HepG2 (cell line): Measurements from ENCODE around the gene MAML1. TPM values are rescaled to one million over a fixed set of nuclear protein-coding genes. Genes with fewer than 3 reads are reported as not detected.

Experiments used
- CHD2 ChIP-seq: IDR thresholded peaks from 2 replicates; pipeline ENCODE4 v1.6.1; 2011; ENCODE audit warnings: low read depth, low read length, improper control_type of control experiment
- GABPB1 ChIP-seq: IDR thresholded peaks from 2 replicates; pipeline ENCODE4 v1.6.1; 2016; ENCODE audit warnings: mild to moderate bottlenecking, missing genetic modification reagents, moderate library complexity, missing compliant biosample characterization
- GATAD1 ChIP-seq: IDR thresholded peaks from 2 replicates; pipeline ENCODE4 v1.6.1; 2016; ENCODE audit warnings: missing genetic modification reagents, missing compliant biosample characterization
- HDAC1 ChIP-seq: sonication (generic); formaldehyde crosslinking; IDR thresholded peaks from 2 replicates; pipeline ENCODE4 v1.5.1; 2020; ENCODE audit warnings: mild to moderate bottlenecking, missing genetic modification reagents
- HIVEP1 ChIP-seq: sonication (generic); formaldehyde crosslinking; IDR thresholded peaks from 2 replicates; pipeline ENCODE4 v1.4.0; 2020; ENCODE audit warnings: mild to moderate bottlenecking, missing genetic modification reagents
- HNRNPK ChIP-seq: fragments of 200-400 bp; formaldehyde crosslinking; IDR thresholded peaks from 2 replicates; pipeline ENCODE4 v1.6.1; 2018; ENCODE audit warnings: low read length, low read depth, moderate library complexity, mild to moderate bottlenecking; ENCODE audit not compliant: poor library complexity, severe bottlenecking
- KLF15 ChIP-seq: sonication (generic); formaldehyde crosslinking; IDR thresholded peaks from 2 replicates; pipeline ENCODE4 v1.8.1; 2023; ENCODE audit warnings: borderline replicate concordance, mild to moderate bottlenecking, inconsistent platforms, missing genetic modification reagents, mixed read lengths
- NFE2L1 ChIP-seq: sonication (generic); formaldehyde crosslinking; IDR thresholded peaks from 2 replicates; pipeline ENCODE4 v1.4.0; 2020; ENCODE audit warnings: missing genetic modification reagents, mild to moderate bottlenecking, borderline replicate concordance
- NFYB ChIP-seq: sonication (generic); formaldehyde crosslinking; IDR thresholded peaks from 2 replicates; pipeline ENCODE4 v1.4.0; 2020; ENCODE audit warnings: missing genetic modification reagents
- NFYC ChIP-seq: IDR thresholded peaks from 2 replicates; pipeline ENCODE4 v1.6.1; 2016; ENCODE audit warnings: missing genetic modification reagents, missing compliant biosample characterization
- NR2C2 ChIP-seq: sonication (generic); formaldehyde crosslinking; IDR thresholded peaks from 2 replicates; pipeline ENCODE4 v1.4.0; 2020; ENCODE audit warnings: missing genetic modification reagents, mild to moderate bottlenecking, moderate library complexity, borderline replicate concordance
- PHF5A ChIP-seq: IDR thresholded peaks from one replicate; pipeline ENCODE4 v1.6.1; 2018; ENCODE audit warnings: low read depth, missing genetic modification reagents; ENCODE audit not compliant: unreplicated experiment
- PHF8 ChIP-seq: sonication (generic); formaldehyde crosslinking; IDR thresholded peaks from 2 replicates; pipeline ENCODE4 v1.5.0; 2020; ENCODE audit warnings: missing genetic modification reagents
- POGZ ChIP-seq: sonication (generic); formaldehyde crosslinking; IDR thresholded peaks from 2 replicates; pipeline ENCODE4 v1.4.0; 2020; ENCODE audit warnings: mild to moderate bottlenecking, missing genetic modification reagents
- RAD21 ChIP-seq: fragments of 450-650 bp; formaldehyde crosslinking; IDR thresholded peaks from 2 replicates; pipeline ENCODE4 v1.5.0; 2020; ENCODE audit warnings: mild to moderate bottlenecking
- SIX1 ChIP-seq: sonication (generic); formaldehyde crosslinking; IDR thresholded peaks from 2 replicates; pipeline ENCODE4 v1.4.0; 2020; ENCODE audit warnings: missing genetic modification reagents, borderline replicate concordance
- TFDP1 ChIP-seq: IDR thresholded peaks from 2 replicates; pipeline ENCODE4 v1.6.1; 2016; ENCODE audit warnings: missing compliant biosample characterization, missing genetic modification reagents, borderline replicate concordance
- THAP11 ChIP-seq: IDR thresholded peaks from 2 replicates; pipeline ENCODE4 v1.6.1; 2016; ENCODE audit warnings: missing biosample characterization, missing genetic modification reagents
- YEATS4 ChIP-seq: sonication (generic); formaldehyde crosslinking; IDR thresholded peaks from 2 replicates; pipeline ENCODE4 v1.4.0; 2020; ENCODE audit warnings: missing genetic modification reagents, borderline replicate concordance
- ZMYM2 ChIP-seq: sonication (generic); formaldehyde crosslinking; IDR thresholded peaks from 2 replicates; pipeline ENCODE4 v1.8.0; 2022; ENCODE audit warnings: mild to moderate bottlenecking, missing genetic modification reagents
- ZNF329 ChIP-seq: sonication (generic); formaldehyde crosslinking; IDR thresholded peaks from 2 replicates; pipeline ENCODE4 v1.9.0; 2021; ENCODE audit warnings: low read depth, mild to moderate bottlenecking, missing genetic modification reagents
- ZNF563 ChIP-seq: sonication (generic); formaldehyde crosslinking; IDR thresholded peaks from 2 replicates; pipeline ENCODE4 v1.8.0; 2022; ENCODE audit warnings: mild to moderate bottlenecking, moderate library complexity, missing genetic modification reagents
- ZNF619 ChIP-seq: sonication (generic); formaldehyde crosslinking; IDR thresholded peaks from 2 replicates; pipeline ENCODE4 v1.4.0; 2020; ENCODE audit warnings: mild to moderate bottlenecking, missing genetic modification reagents
- ZNF709 ChIP-seq: sonication (generic); formaldehyde crosslinking; IDR thresholded peaks from 2 replicates; pipeline ENCODE4 v1.5.0; 2020; ENCODE audit warnings: mild to moderate bottlenecking, missing genetic modification reagents
- ZNF75D ChIP-seq: sonication (generic); formaldehyde crosslinking; IDR thresholded peaks from 2 replicates; pipeline ENCODE4 v1.8.1; 2023; ENCODE audit warnings: missing genetic modification reagents, mild to moderate bottlenecking, borderline replicate concordance
- ZNF782 ChIP-seq: sonication (generic); formaldehyde crosslinking; IDR thresholded peaks from 2 replicates; pipeline ENCODE4 v1.4.0; 2020; ENCODE audit warnings: missing genetic modification reagents, mild to moderate bottlenecking, borderline replicate concordance
- polyA plus RNA-seq, 8 experiments: library from polyadenylated mRNA; depleted of rRNA in 3 of 8; stranded (reverse) in 7 of 8; unstranded in 1 of 8; fragments of >200 nt; fragmentation: Illumina TruSeq in 4 of 8; extraction: Trizol in 4 of 8; gene quantifications; 2 replicates each; pipeline versions ENCODE4 v1.2.1 to v1.2.3, GENCODE V29; 2011 to 2016; ENCODE audit warnings: low read depth in 4 of 8, missing spikeins in 1 of 8, mixed read lengths in 1 of 8; ENCODE audit not compliant: insufficient read depth in 1 of 8
- total RNA-seq, 5 experiments: library from RNA; depleted of rRNA; stranded (reverse); fragments of >200 nt; fragmentation: Illumina TruSeq; extraction: Trizol; gene quantifications; 2 replicates each; pipeline ENCODE4 v1.2.3, GENCODE V29; 2016; ENCODE audit warnings: low read depth in 1 of 5

Gene MAML1
- total and polyA plus RNA-seq, 2 of the 13 experiments (the other 11 are each of a cell fraction or from before 2014, with no cell fraction given), result 10.0 to 10.8 TPM

GRCh38 chr5:179795863-179796833 is 63.5 kb downstream of the MAML1 start (continued):
- peak; percentile 43; the same call in 1 of the 2 replicates for TF ChIP-seq NR2C2
- peak; percentile 61; the same call in 1 of the 2 replicates for TF ChIP-seq KLF15
- peak; percentile 8 for TF ChIP-seq PHF5A
- peak; percentile 82 for TF ChIP-seq PHF8 (CRISPR knock-in tag)
- TF ChIP-seq ZNF329 (CRISPR knock-in tag), result peak; percentile 31; the same call in 1 of the 2 replicates
- peak; percentile 49; the same call in 1 of the 2 replicates for TF ChIP-seq TFDP1 (CRISPR knock-in tag)
- TF ChIP-seq CHD2, result no peak
- no peak for TF ChIP-seq SIX1 (CRISPR knock-in tag)
- TF ChIP-seq NFYB, result peak; percentile 38; the same call in 1 of the 2 replicates
- TF ChIP-seq ZNF709, result peak; percentile 72
- peak; percentile 38; the same call in 1 of the 2 replicates for TF ChIP-seq ZMYM2
- TF ChIP-seq ZNF782 (CRISPR knock-in tag), result peak; percentile 24; the same call in 1 of the 2 replicates
- TF ChIP-seq HNRNPK, result peak; percentile 33
- no peak for TF ChIP-seq ZNF619
- TF ChIP-seq ZNF563 (CRISPR knock-in tag), result peak; percentile 66; the same call in 1 of the 2 replicates
- TF ChIP-seq POGZ, result no peak
- TF ChIP-seq NFE2L1 (CRISPR knock-in tag), result 0 out of 2 replicates have a peak, but pooled peaks have one; percentile 22
- peak; percentile 54; the same call in 1 of the 2 replicates for TF ChIP-seq THAP11 (CRISPR knock-in tag)
- peak; percentile 61; the same call in 1 of the 2 replicates for TF ChIP-seq YEATS4 (CRISPR knock-in tag)
- TF ChIP-seq HIVEP1 (CRISPR knock-in tag), result 0 out of 2 replicates have a peak, but pooled peaks have one; percentile 35
- peak; percentile 79 for TF ChIP-seq GABPB1
- peak; percentile 10; the same call in 1 of the 2 replicates for TF ChIP-seq HDAC1 (CRISPR knock-in tag)
- no peak for TF ChIP-seq ZNF75D
- TF ChIP-seq GATAD1 (CRISPR knock-in tag), result peak; percentile 14; the same call in 1 of the 2 replicates
- TF ChIP-seq RAD21 (CRISPR knock-in tag), result peak; percentile 94
- no peak; the same call in 1 of the 2 replicates for TF ChIP-seq NFYC
